Endodermal cell (in vitro differentiated cells): ENCODE measurements around the gene ACBD4. TPM values are rescaled to one million over a fixed set of nuclear protein-coding genes. Genes with fewer than 3 reads are reported as not detected.

Experiments
- DNase-seq: peaks from one replicate; pipeline ENCODE4 v3.0.0-alpha.2; 2017
- H3K27ac ChIP-seq: 2 replicates; pipeline ENCODE4 v1.5.1; 2013; ENCODE audit warnings: mild to moderate bottlenecking, low read depth, low read length, moderate library complexity
- H3K27me3 ChIP-seq: 2 replicates; pipeline ENCODE4 v1.6.1; 2013; ENCODE audit warnings: mild to moderate bottlenecking, low read length, moderate library complexity; ENCODE audit not compliant: insufficient read depth, control insufficient read depth, poor library complexity, severe bottlenecking
- H3K36me3 ChIP-seq: 2 replicates; pipeline ENCODE4 v1.7.0; 2013; ENCODE audit warnings: mild to moderate bottlenecking, low read length, moderate library complexity; ENCODE audit not compliant: control insufficient read depth, insufficient read depth
- H3K4me1 ChIP-seq: one replicate; pipeline ENCODE4 v1.7.0; 2013; ENCODE audit warnings: low read length; ENCODE audit not compliant: control insufficient read depth, insufficient read depth
- H3K4me3 ChIP-seq: 2 replicates; pipeline ENCODE4 v1.5.1; 2013; ENCODE audit warnings: mild to moderate bottlenecking, low read length, moderate library complexity
- H3K9ac ChIP-seq: 2 replicates; pipeline ENCODE4 v1.6.1; 2013; ENCODE audit warnings: mild to moderate bottlenecking, low read length, moderate library complexity; ENCODE audit not compliant: poor library complexity, severe bottlenecking; ENCODE audit errors: extremely low read depth
- H3K9me3 ChIP-seq: 2 replicates; pipeline ENCODE4 v1.6.1; 2013; ENCODE audit warnings: mild to moderate bottlenecking, low read length, moderate library complexity; ENCODE audit not compliant: control insufficient read depth
- H3K27ac Mint-ChIP-seq: 2 replicates; pipeline ENCODE4 v1.8.0; 2020; ENCODE audit warnings: mixed read lengths
- H3K27me3 Mint-ChIP-seq: 2 replicates; pipeline ENCODE4 v1.8.0; 2021; ENCODE audit warnings: mild to moderate bottlenecking, mixed read lengths; ENCODE audit not compliant: insufficient read depth
- H3K36me3 Mint-ChIP-seq: 2 replicates; pipeline ENCODE4 v1.8.0; 2020; ENCODE audit warnings: low read depth, mixed read lengths
- H3K4me1 Mint-ChIP-seq: 2 replicates; pipeline ENCODE4 v1.8.0; 2020; ENCODE audit warnings: mixed read lengths
- H3K4me3 Mint-ChIP-seq: 2 replicates; pipeline ENCODE4 v1.8.0; 2020; ENCODE audit warnings: mild to moderate bottlenecking, moderate library complexity, mixed read lengths
- H3K9me3 Mint-ChIP-seq: 2 replicates; pipeline ENCODE4 v1.8.0; 2020; ENCODE audit warnings: mild to moderate bottlenecking, mixed read lengths
- CTCF ChIP-seq: fragments of 200-600 bp; sonication (generic); conservative IDR thresholded peaks from 2 replicates; pipeline ENCODE4 v1.5.0; 2021; ENCODE audit warnings: antibody characterized with exemption, mild to moderate bottlenecking
- WGBS, 2 experiments: methylation state at CpG; one replicate each; pipeline versions ENCODE4 v1.1.5 to v1.1.7; 2013; ENCODE audit warnings: missing lambda C conversion rate in 2 of 2, mixed read lengths in 1 of 2; ENCODE audit not compliant: insufficient coverage in 1 of 2, insufficient read length in 1 of 2; 5-methylcytosine and 5-hydroxymethylcytosine counted together
- total RNA-seq, 2 donors: library from RNA; stranded (reverse); fragmentation: NEBNext Ultra II Directional in 1 of 2; extraction: Animal tissue kit (Norgen Biotek cat#: 25700) in 1 of 2; gene quantifications; 2 replicates in 1 of 2; 3 replicates in 1 of 2; pipeline ENCODE4 v1.2.1, GENCODE V29; 2021

ACBD4 gene
- total RNA-seq, 2 donors from 2014 or later, result 17.4 to 19.5 TPM

- Mint-ChIP-seq H3K27me3 (no peaks in the 10 kb centered on the region), H3K4me1 (peaks cover 7% of the 10 kb centered on the region), H3K9me3 (no peaks in the 10 kb centered on the region), H3K36me3 (peaks cover 73% of the 10 kb centered on the region), H3K4me3 (no peak overlapping the region), H3K27ac (no peak overlapping the region)
- Histone ChIP-seq H3K4me1 (no peaks in the 10 kb centered on the region), H3K9ac (no peak overlapping the region), H3K4me3 (no peak overlapping the region), H3K9me3 (no peaks in the 10 kb centered on the region), H3K27me3 (no peaks in the 10 kb centered on the region), H3K27ac (no peak overlapping the region), H3K36me3 (peaks cover 75% of the 10 kb centered on the region)
- WGBS, 2 experiments, result 90 to 96% methylated on average over 11 to 13 of the region's 13 CpGs
- no peak for DNase-seq
- TF ChIP-seq CTCF, result no peak
Measured at GRCh38 chr17:45093444-45094110, 41.9 kb upstream of the ACBD4 start.

DNA sequence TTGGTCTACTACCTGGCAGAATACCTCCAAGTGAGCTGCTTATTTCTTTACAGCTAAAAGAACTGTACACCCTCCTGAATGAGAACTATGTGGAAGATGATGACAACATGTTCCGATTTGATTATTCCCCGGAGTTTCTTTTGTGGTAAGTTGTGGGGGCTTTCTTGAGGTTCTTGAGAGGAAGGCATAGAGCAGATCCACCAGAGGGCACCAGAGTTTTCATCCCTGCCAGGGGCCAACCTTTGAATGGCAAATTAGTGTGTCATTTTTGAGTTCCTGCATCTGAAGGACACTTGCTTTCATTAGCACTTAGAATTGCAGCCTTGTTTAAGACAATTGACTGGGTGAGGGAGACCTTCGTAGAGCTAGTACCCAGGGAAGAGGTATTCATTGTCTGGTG lies 39.3 kb upstream of the ACBD4 start:
- Histone ChIP-seq H3K36me3 (peaks cover 71% of the 10 kb centered on the region), H3K9ac (no peak overlapping the region), H3K4me3 (no peak overlapping the region), H3K27me3 (no peaks in the 10 kb centered on the region), H3K4me1 (no peaks in the 10 kb centered on the region), H3K9me3 (no peaks in the 10 kb centered on the region), H3K27ac (no peak overlapping the region)
- Mint-ChIP-seq H3K4me3 (no peak overlapping the region), H3K9me3 (no peaks in the 10 kb centered on the region), H3K36me3 (peaks cover 75% of the 10 kb centered on the region), H3K4me1 (no peaks in the 10 kb centered on the region), H3K27ac (peak overlapping the region; percentile 79), H3K27me3 (no peaks in the 10 kb centered on the region)
- peak; percentile 75 for TF ChIP-seq CTCF
- 87 to 89% methylated on average over 2 to 3 of the region's 3 CpGs for whole genome bisulfite sequencing, 2 experiments
- DNase-seq, result peak; percentile 78

DNA sequence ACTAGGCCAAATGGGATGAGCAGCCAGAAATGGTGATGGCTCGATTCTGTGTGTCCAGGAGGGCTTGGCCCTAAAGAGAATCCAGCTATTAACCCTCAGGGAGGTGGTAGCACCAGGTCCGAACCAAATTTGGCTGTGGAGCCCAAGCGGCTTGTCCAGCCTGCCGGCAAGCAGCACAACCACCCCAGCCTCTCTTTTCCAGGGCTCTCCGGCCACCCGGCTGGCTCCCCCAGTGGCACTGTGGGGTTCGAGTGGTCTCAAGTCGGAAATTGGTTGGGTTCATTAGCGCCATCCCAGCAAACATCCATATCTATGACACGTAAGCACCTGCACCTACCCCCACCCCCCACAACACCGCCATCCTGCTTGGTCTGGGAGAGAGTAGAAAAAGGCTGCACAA lies 38.6 kb upstream of the ACBD4 start:
- Histone ChIP-seq H3K9ac (no peak overlapping the region), H3K4me1 (no peaks in the 10 kb centered on the region), H3K9me3 (no peaks in the 10 kb centered on the region), H3K36me3 (peaks cover 68% of the 10 kb centered on the region), H3K27me3 (no peaks in the 10 kb centered on the region), H3K27ac (no peak overlapping the region), H3K4me3 (no peak overlapping the region)
- WGBS, 2 experiments, result 97 to 100% methylated on average over 2 to 10 of the region's 11 CpGs
- Mint-ChIP-seq H3K36me3 (peaks cover 74% of the 10 kb centered on the region), H3K4me3 (no peak overlapping the region), H3K4me1 (no peaks in the 10 kb centered on the region), H3K9me3 (no peaks in the 10 kb centered on the region), H3K27me3 (no peaks in the 10 kb centered on the region), H3K27ac (no peak overlapping the region)
- TF ChIP-seq CTCF, result no peak
- peak; percentile 39 for DNase-seq
